Type B pancreatic cell (in vitro differentiated cells): ENCODE data around the gene PAPOLA. TPM values are rescaled to one million over a fixed set of nuclear protein-coding genes. Genes with fewer than 3 reads are reported as not detected.

Source experiments
- DNase-seq: peaks from one replicate; pipeline ENCODE4 v3.0.0; 2021; ENCODE audit warnings: mixed read lengths; ENCODE audit not compliant: unreplicated experiment; ENCODE audit errors: extremely low spot score
- H3K27ac Mint-ChIP-seq: 2 replicates; pipeline ENCODE4 v1.8.0; 2021; ENCODE audit warnings: mild to moderate bottlenecking, mixed read lengths
- H3K27me3 Mint-ChIP-seq: 2 replicates; pipeline ENCODE4 v1.8.0; 2021; ENCODE audit warnings: mixed read lengths
- H3K36me3 Mint-ChIP-seq: 2 replicates; pipeline ENCODE4 v1.8.0; 2021; ENCODE audit warnings: mixed read lengths
- H3K4me1 Mint-ChIP-seq: one replicate; pipeline ENCODE4 v1.8.0; 2021; ENCODE audit warnings: mixed read lengths; ENCODE audit not compliant: unreplicated experiment
- H3K4me3 Mint-ChIP-seq: 2 replicates; pipeline ENCODE4 v1.8.0; 2021; ENCODE audit warnings: mild to moderate bottlenecking, mixed read lengths
- H3K9me3 Mint-ChIP-seq: 2 replicates; pipeline ENCODE4 v1.8.0; 2021; ENCODE audit warnings: mixed read lengths
- total RNA-seq: library from RNA; stranded (reverse); gene quantifications from 2 replicates; pipeline ENCODE4 v1.2.1, GENCODE V29; 2021; ENCODE audit warnings: low replicate concordance
- TF ChIP-seq, protein P1 (sequence below): fragments of 200-600 bp; sonication (generic); conservative IDR thresholded peaks from 2 replicates; pipeline ENCODE4 v1.5.0; 2021; ENCODE audit warnings: antibody characterized with exemption, mild to moderate bottlenecking

The PAPOLA gene
- total RNA-seq, 1 donor from 2014 or later = 210 TPM

DNA sequence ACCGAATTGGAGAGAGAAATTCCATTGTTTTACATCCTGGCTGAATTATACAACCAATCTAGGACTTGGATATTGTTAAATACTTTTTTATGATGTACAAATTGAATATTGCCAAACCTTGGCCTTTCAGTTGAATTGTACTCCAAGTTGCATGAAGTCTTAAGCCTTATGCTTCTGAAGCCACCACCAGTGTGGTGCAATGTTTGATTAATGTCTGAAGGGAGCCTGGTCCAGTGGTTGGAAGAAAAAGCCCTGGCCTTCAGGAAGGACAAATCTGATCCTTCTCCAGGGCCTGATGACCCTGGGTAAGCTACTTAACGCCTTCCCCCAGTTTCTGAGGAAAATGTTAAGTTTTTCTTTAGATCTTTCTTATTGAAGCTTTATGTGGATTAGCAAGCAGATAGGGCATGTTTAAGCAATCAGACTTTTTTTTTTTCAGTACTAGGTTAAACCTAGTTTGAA, 72.0 kb downstream of the PAPOLA start:
- Mint-ChIP-seq H3K27ac (no peak overlapping the region), H3K9me3 (no peaks in the 10 kb centered on the region), H3K4me1 (peaks cover 29% of the 10 kb centered on the region), H3K36me3 (peaks cover 5% of the 10 kb centered on the region), H3K27me3 (no peaks in the 10 kb centered on the region), H3K4me3 (no peak overlapping the region)
- TF ChIP-seq, protein P1, sequence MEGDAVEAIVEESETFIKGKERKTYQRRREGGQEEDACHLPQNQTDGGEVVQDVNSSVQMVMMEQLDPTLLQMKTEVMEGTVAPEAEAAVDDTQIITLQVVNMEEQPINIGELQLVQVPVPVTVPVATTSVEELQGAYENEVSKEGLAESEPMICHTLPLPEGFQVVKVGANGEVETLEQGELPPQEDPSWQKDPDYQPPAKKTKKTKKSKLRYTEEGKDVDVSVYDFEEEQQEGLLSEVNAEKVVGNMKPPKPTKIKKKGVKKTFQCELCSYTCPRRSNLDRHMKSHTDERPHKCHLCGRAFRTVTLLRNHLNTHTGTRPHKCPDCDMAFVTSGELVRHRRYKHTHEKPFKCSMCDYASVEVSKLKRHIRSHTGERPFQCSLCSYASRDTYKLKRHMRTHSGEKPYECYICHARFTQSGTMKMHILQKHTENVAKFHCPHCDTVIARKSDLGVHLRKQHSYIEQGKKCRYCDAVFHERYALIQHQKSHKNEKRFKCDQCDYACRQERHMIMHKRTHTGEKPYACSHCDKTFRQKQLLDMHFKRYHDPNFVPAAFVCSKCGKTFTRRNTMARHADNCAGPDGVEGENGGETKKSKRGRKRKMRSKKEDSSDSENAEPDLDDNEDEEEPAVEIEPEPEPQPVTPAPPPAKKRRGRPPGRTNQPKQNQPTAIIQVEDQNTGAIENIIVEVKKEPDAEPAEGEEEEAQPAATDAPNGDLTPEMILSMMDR = no peak
- no peak for DNase-seq

DNA sequence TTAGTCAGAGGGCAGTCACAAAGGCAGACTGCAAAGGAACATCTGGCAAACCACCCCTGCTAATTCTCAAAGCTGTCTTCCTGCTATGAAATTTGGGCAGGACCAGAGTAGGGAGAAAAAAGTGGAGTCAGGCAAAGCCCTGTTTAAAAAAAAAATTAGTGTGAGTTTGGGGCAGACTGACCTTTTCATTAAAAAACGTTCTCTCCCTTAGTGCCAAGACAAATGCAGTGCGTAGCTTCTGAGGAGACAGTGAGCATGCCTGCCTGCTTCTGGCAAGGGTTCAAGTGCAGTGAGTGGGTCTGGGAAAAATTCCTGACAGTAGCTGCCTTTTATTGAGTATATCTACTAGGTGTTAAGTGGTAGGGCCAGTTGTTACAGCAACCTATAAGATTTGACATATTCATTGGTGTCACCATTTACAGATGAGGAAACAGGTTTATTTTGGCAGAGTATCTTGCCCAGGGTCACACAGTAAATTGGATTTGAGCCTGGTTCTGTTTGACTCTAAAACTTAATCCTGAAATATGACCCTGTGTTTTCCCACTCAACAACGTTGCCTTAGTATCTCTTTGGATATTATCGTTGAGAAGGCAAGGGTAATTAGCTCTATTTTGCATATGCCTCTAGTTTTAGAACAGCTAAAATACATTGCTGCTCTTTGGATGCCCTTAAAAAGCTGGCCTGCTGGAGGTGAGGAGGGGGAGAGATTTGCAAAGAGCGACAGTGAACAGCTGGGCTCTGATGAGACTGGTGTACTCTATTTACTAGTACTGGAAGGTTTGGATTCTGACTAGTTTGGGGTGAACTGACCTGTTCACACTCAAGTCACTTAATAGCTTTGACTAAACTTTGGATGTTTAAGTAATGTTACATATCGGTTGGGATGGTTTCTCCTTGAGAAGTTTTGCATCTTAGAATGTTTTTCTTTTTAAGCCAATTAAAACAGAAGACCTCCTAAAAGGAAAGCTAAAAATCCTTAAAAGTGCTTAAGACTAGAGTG, 72.8 kb downstream of the PAPOLA start:
- TF ChIP-seq, protein P1 = no peak
- Mint-ChIP-seq H3K27ac (no peak overlapping the region), H3K4me3 (no peak overlapping the region)

DNA sequence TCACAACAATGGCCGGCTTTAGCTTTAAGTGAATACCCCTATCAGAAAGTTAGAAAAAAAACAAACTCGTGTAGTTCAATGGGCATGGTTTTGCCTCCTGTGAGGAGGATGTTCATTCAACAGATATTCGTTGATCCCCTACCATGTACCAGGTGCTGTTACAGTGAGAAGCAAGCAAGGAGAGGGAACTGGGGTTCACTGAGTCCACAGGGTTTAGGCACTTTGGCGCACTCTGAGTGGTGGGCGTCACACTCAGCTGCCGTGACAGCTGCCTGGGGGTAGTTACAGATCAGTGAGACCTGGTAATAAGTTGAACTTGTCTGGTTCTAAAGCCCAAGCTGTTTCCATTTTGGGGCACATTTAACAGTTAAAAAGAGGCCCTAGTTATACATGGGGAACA, 74.2 kb downstream of the PAPOLA start:
- Mint-ChIP-seq H3K9me3 (no peaks in the 10 kb centered on the region), H3K36me3 (peaks cover 5% of the 10 kb centered on the region), H3K27me3 (no peaks in the 10 kb centered on the region), H3K4me1 (peaks cover 29% of the 10 kb centered on the region), H3K4me3 (no peak overlapping the region), H3K27ac (no peak overlapping the region)
- TF ChIP-seq, protein P1 = no peak
- DNase-seq = no peak

More for the DNA sequence above, 72.8 kb downstream of the PAPOLA start:
- no peaks in the 10 kb centered on the region for H3K9me3 Mint-ChIP-seq
- peaks cover 29% of the 10 kb centered on the region for H3K4me1 Mint-ChIP-seq
- H3K36me3 Mint-ChIP-seq = peaks cover 5% of the 10 kb centered on the region
- no peaks in the 10 kb centered on the region for H3K27me3 Mint-ChIP-seq
- no peak for DNase-seq

DNA sequence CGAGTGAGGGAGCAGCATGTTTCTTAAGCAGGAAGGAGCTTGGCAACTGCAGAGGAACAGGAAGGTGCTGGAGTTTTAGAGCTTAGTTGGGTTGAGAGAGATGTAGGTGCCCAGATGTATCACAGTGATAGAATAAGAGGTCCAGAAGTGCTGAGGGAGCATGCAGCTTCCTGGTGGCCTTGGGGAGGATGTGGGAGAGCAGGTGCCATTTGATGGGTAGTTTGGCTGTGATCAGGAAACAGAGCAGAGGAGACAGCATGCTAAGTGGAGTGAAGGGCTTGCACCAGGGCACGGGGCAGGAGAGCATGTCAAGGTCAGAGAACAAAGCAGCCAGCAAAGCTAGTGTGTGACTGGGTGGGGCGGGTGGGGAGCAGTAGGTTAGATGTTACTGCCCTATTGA, 74.8 kb downstream of the PAPOLA start:
- no peaks in the 10 kb centered on the region for H3K9me3 Mint-ChIP-seq
- peaks cover 5% of the 10 kb centered on the region for H3K36me3 Mint-ChIP-seq
- DNase-seq = no peak
- H3K27ac Mint-ChIP-seq = no peak overlapping the region
- H3K4me1 Mint-ChIP-seq = peaks cover 29% of the 10 kb centered on the region
- H3K27me3 Mint-ChIP-seq = no peaks in the 10 kb centered on the region
- TF ChIP-seq, protein P1 = no peak
- H3K4me3 Mint-ChIP-seq = no peak overlapping the region

DNA sequence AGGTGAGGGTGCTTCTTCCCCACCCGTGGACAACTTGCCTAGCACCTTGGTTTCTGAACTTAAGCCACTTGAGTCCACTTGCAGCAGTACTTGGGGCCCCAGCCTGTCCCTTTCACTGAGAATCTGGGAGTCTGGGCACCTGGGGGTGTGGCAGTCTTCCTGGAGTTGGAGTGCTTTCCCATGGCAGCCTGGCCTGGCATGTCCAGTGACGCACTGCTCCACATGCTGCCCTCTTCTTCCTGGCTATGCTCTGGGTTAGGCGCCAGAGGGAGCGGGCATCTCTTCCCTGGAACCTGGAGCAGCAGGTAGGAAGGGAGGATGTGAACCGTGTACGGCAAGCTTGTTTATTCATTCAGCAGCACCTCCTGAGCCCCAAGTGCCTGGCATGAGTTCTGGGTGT, 76.4 kb downstream of the PAPOLA start:
- no peak overlapping the region for H3K4me3 Mint-ChIP-seq
- H3K9me3 Mint-ChIP-seq = no peaks in the 10 kb centered on the region
- H3K36me3 Mint-ChIP-seq = no peaks in the 10 kb centered on the region
- DNase-seq = no peak
- no peak overlapping the region for H3K27ac Mint-ChIP-seq
- peaks cover 24% of the 10 kb centered on the region for H3K4me1 Mint-ChIP-seq
- TF ChIP-seq, protein P1 = no peak
- peaks cover 4% of the 10 kb centered on the region for H3K27me3 Mint-ChIP-seq
